Tongue (tissue), 2 donors: ENCODE measurements around the gene ZC3H7A. TPM values are rescaled to one million over a fixed set of nuclear protein-coding genes. Genes with fewer than 3 reads are reported as not detected.
"Not testable (repeated sequence)": the region's sequence is repeated elsewhere in the genome, so short reads cannot be mapped to it uniquely, and the experiment has no call there.

Experiments used
- DNase-seq: peaks from one replicate; pipeline ENCODE4 v3.0.0-alpha.2; 2015
- total RNA-seq: library from RNA; depleted of rRNA; stranded (reverse); fragments of >200 nt; gene quantifications from one replicate; pipeline ENCODE4 v1.2.3, GENCODE V29; 2014

ZC3H7A gene
- total RNA-seq, 1 donor from 2014 or later: 71.3 TPM

- no peak for DNase-seq
These were observed 3.3 kb upstream of the ZC3H7A start for GRCh38 chr16:11800382-11800718.

GRCh38 chr16:11799509-11800381 is 2.7 kb upstream of the ZC3H7A start:
- DNase-seq: no peak

- DNase-seq: no peak
These were observed 1.9 kb upstream of the ZC3H7A start for GRCh38 chr16:11799017-11799381.

GRCh38 chr16:11797957-11798299 is 870 bp upstream of the ZC3H7A start:
- no peak for DNase-seq

GRCh38 chr16:11796227-11797165 is 562 bp downstream of the ZC3H7A start:
- peak; percentile 59 for DNase-seq

- DNase-seq: no peak
These were observed 1.2 kb downstream of the ZC3H7A start for GRCh38 chr16:11795887-11796226.

GRCh38 chr16:11794996-11795886 is 1.8 kb downstream of the ZC3H7A start:
- DNase-seq: no peak

- DNase-seq: no peak
These were observed 2.6 kb downstream of the ZC3H7A start for GRCh38 chr16:11794447-11794846.

GRCh38 chr16:11793840-11794239 is 3.2 kb downstream of the ZC3H7A start:
- peak; percentile 51 for DNase-seq

- DNase-seq: peak; percentile 88
These were observed 4.4 kb downstream of the ZC3H7A start for GRCh38 chr16:11792410-11793241.

GRCh38 chr16:11791144-11791828 is 5.8 kb downstream of the ZC3H7A start:
- no peak for DNase-seq

- DNase-seq: no peak
These were observed 8.1 kb downstream of the ZC3H7A start for GRCh38 chr16:11788914-11789313.

GRCh38 chr16:11784980-11785599 is 12.0 kb downstream of the ZC3H7A start:
- DNase-seq: not testable (repeated sequence)

- not testable (repeated sequence) for DNase-seq
These were observed 12.7 kb downstream of the ZC3H7A start for GRCh38 chr16:11784381-11784780.

- DNase-seq: no peak
These were observed 13.1 kb downstream of the ZC3H7A start for GRCh38 chr16:11784038-11784369.

GRCh38 chr16:11783319-11784037 is 13.6 kb downstream of the ZC3H7A start:
- DNase-seq: no peak

GRCh38 chr16:11781773-11782172 is 15.3 kb downstream of the ZC3H7A start:
- DNase-seq: peak; percentile 89

GRCh38 chr16:11780991-11781680 is 15.9 kb downstream of the ZC3H7A start:
- peak; percentile 36 for DNase-seq

GRCh38 chr16:11779074-11779473 is 18.0 kb downstream of the ZC3H7A start:
- no peak for DNase-seq
